Loucy (cell line): ENCODE measurements around the gene FIBIN.

Source experiments
- H2AFZ ChIP-seq: fragments of 200-600 bp; sonication (generic); 2 replicates; pipeline ENCODE4 v1.6.0; 2016; ENCODE audit warnings: antibody characterized with exemption, mild to moderate bottlenecking, low read length, moderate library complexity
- H3F3A ChIP-seq: fragments of 200-600 bp; 2 replicates; pipeline ENCODE4 v1.6.0; 2016; ENCODE audit warnings: antibody characterized with exemption, low read depth, mild to moderate bottlenecking
- H3K27me3 ChIP-seq: fragments of 200-600 bp; sonication (generic); 2 replicates; pipeline ENCODE4 v1.6.1; 2014; ENCODE audit warnings: low read length, mild to moderate bottlenecking; ENCODE audit not compliant: insufficient read depth, poor library complexity, severe bottlenecking
- H3K36me3 ChIP-seq: fragments of 200-600 bp; sonication (generic); 2 replicates; pipeline ENCODE4 v1.6.1; 2016; ENCODE audit warnings: low read length; ENCODE audit not compliant: insufficient read depth
- H3K4me1 ChIP-seq: fragments of 200-600 bp; sonication (generic); 2 replicates; pipeline ENCODE4 v1.5.1; 2014; ENCODE audit warnings: low read length, mild to moderate bottlenecking; ENCODE audit not compliant: insufficient read depth, poor library complexity, severe bottlenecking
- H3K4me2 ChIP-seq: fragments of 200-600 bp; sonication (generic); 2 replicates; pipeline ENCODE4 v1.6.0; 2014; ENCODE audit warnings: antibody characterized with exemption, low read length, low read depth, mild to moderate bottlenecking; ENCODE audit not compliant: poor library complexity, severe bottlenecking
- H3K4me3 ChIP-seq: fragments of 200-600 bp; sonication (generic); 2 replicates; pipeline ENCODE4 v1.5.1; 2014; ENCODE audit warnings: low read length, mild to moderate bottlenecking, mixed read lengths; ENCODE audit not compliant: poor library complexity, severe bottlenecking
- H3K79me2 ChIP-seq: fragments of 200-600 bp; sonication (generic); 2 replicates; pipeline ENCODE4 v1.6.1; 2014; ENCODE audit warnings: low read length; ENCODE audit not compliant: insufficient read depth
- H3K9ac ChIP-seq: fragments of 200-600 bp; sonication (generic); 2 replicates; pipeline ENCODE4 v1.6.0; 2014; ENCODE audit warnings: mild to moderate bottlenecking, low read depth, low read length, moderate library complexity; ENCODE audit not compliant: poor library complexity, severe bottlenecking
- H3K9me2 ChIP-seq: fragments of 200-600 bp; sonication (generic); replicated peaks from 2 replicates; pipeline ENCODE4 v1.6.1; 2016; ENCODE audit warnings: low read depth, low read length, mixed read lengths
- H3K9me3 ChIP-seq: fragments of 200-600 bp; sonication (generic); 2 replicates; pipeline ENCODE4 v1.6.1; 2014; ENCODE audit warnings: mild to moderate bottlenecking, antibody characterized with exemption, low read length, low read depth; ENCODE audit not compliant: insufficient read depth
- H4K20me1 ChIP-seq: fragments of 200-600 bp; sonication (generic); 2 replicates; pipeline ENCODE4 v1.6.0; 2014; ENCODE audit warnings: antibody characterized with exemption, low read length, mild to moderate bottlenecking; ENCODE audit not compliant: insufficient read depth, poor library complexity, severe bottlenecking
- CTCF ChIP-seq: fragments of 200-600 bp; sonication (generic); conservative IDR thresholded peaks from 2 replicates; pipeline ENCODE4 v1.5.1; 2014; ENCODE audit warnings: mild to moderate bottlenecking, antibody characterized with exemption, low read length
- EZH2phosphoT487 ChIP-seq: fragments of 200-600 bp; IDR thresholded peaks from 2 replicates; pipeline ENCODE4 v1.6.1; 2018; ENCODE audit warnings: antibody characterized with exemption, mild to moderate bottlenecking, moderate library complexity, borderline replicate concordance

Gene FIBIN

GRCh38 chr11:27020751-27021150 is 26.8 kb downstream of the FIBIN start:
- Histone ChIP-seq H3K4me1 (peaks cover 27% of the 10 kb centered on the region), H4K20me1 (no peaks in the 10 kb centered on the region), H3K9ac (no peak overlapping the region), H3F3A (no peaks in the 10 kb centered on the region; the same call in 1 of the 2 replicates), H3K36me3 (no peaks in the 10 kb centered on the region), H3K79me2 (no peaks in the 10 kb centered on the region), H2AFZ (no peak overlapping the region), H3K27me3 (no peaks in the 10 kb centered on the region), H3K9me3 (no peaks in the 10 kb centered on the region), H3K9me2 (no peaks in the 10 kb centered on the region), H3K4me2 (no peak overlapping the region), H3K4me3 (no peak overlapping the region)
- TF ChIP-seq EZH2phosphoT487 (no peak), CTCF (no peak)

- no peaks in the 10 kb centered on the region for H3K9me2 ChIP-seq
- H3F3A ChIP-seq: no peaks in the 10 kb centered on the region; the same call in 1 of the 2 replicates
- H3K36me3 ChIP-seq: no peaks in the 10 kb centered on the region
- H3K4me3 ChIP-seq: no peak overlapping the region
- no peak overlapping the region for H3K9ac ChIP-seq
- TF ChIP-seq CTCF (no peak), EZH2phosphoT487 (no peak)
- H2AFZ ChIP-seq: no peak overlapping the region
- no peaks in the 10 kb centered on the region for H3K79me2 ChIP-seq
- H3K9me3 ChIP-seq: no peaks in the 10 kb centered on the region
- no peaks in the 10 kb centered on the region for H4K20me1 ChIP-seq
- H3K27me3 ChIP-seq: no peaks in the 10 kb centered on the region
- H3K4me1 ChIP-seq: peaks cover 24% of the 10 kb centered on the region
- H3K4me2 ChIP-seq: no peak overlapping the region
Observed at GRCh38 chr11:27022659-27023251, 28.8 kb downstream of the FIBIN start.

- no peak overlapping the region for H3K4me3 ChIP-seq
- no peaks in the 10 kb centered on the region for H4K20me1 ChIP-seq
- no peak overlapping the region for H3K9ac ChIP-seq
- no peaks in the 10 kb centered on the region for H3K36me3 ChIP-seq
- H3K4me2 ChIP-seq: no peak overlapping the region
- H3K9me2 ChIP-seq: no peaks in the 10 kb centered on the region
- TF ChIP-seq EZH2phosphoT487: no peak
- TF ChIP-seq CTCF: no peak
- no peaks in the 10 kb centered on the region for H3K79me2 ChIP-seq
- peaks cover 3% of the 10 kb centered on the region for H3K4me1 ChIP-seq
- no peaks in the 10 kb centered on the region for H3K27me3 ChIP-seq
- H3F3A ChIP-seq: no peaks in the 10 kb centered on the region
- no peak overlapping the region for H2AFZ ChIP-seq
- no peaks in the 10 kb centered on the region for H3K9me3 ChIP-seq
Observed at GRCh38 chr11:27024865-27025264, 31.0 kb downstream of the FIBIN start.
